CD14-positive monocyte (primary cell): Measurements from ENCODE around the gene HIVEP3. TPM values are rescaled to one million over a fixed set of nuclear protein-coding genes. Genes with fewer than 3 reads are reported as not detected.

Experiments used
- DNase-seq, 3 donors: peaks; one replicate each; pipeline ENCODE4 v3.0.0-alpha.2; 2011 to 2022
- H2AFZ ChIP-seq: 2 replicates; pipeline ENCODE4 v1.6.0; 2012; ENCODE audit warnings: mild to moderate bottlenecking, low read depth, low read length, inconsistent platforms; ENCODE audit not compliant: insufficient read depth, poor library complexity, severe bottlenecking
- H3K27ac ChIP-seq, 2 donors: 1 replicate in 1 of 2; 2 replicates in 1 of 2; pipeline ENCODE4 v1.5.1; 2012 to 2013; ENCODE audit warnings: low read length in 2 of 2, control low read depth in 1 of 2, inconsistent platforms in 1 of 2, low read depth in 1 of 2, mild to moderate bottlenecking in 1 of 2
- H3K27me3 ChIP-seq, 2 donors: one replicate each; pipeline versions ENCODE4 v1.6.0 to v1.6.1; 2011 to 2013; ENCODE audit warnings: low read length in 2 of 2; ENCODE audit not compliant: control insufficient read depth in 2 of 2, insufficient read depth in 2 of 2
- H3K36me3 ChIP-seq, 2 donors: replicated peaks in 1 of 2; 1 replicate in 1 of 2; 2 replicates in 1 of 2; pipeline versions ENCODE4 v1.5.1 to v1.6.1; 2012 to 2013; ENCODE audit warnings: low read length in 2 of 2, control low read depth in 1 of 2, inconsistent platforms in 1 of 2, mild to moderate bottlenecking in 1 of 2; ENCODE audit not compliant: insufficient read depth in 2 of 2, control insufficient read depth in 1 of 2
- H3K4me1 ChIP-seq, 2 donors: 1 replicate in 1 of 2; 2 replicates in 1 of 2; pipeline versions ENCODE4 v1.5.1 to v1.6.1; 2012 to 2013; ENCODE audit warnings: low read length in 2 of 2, control low read depth in 1 of 2, inconsistent platforms in 1 of 2, mild to moderate bottlenecking in 1 of 2, moderate library complexity in 1 of 2; ENCODE audit not compliant: insufficient read depth in 2 of 2, control insufficient read depth in 1 of 2
- H3K4me2 ChIP-seq: replicated peaks from 2 replicates; pipeline ENCODE3; 2012; ENCODE audit warnings: low read length, moderate library complexity, mild to moderate bottlenecking; ENCODE audit not compliant: poor library complexity, severe bottlenecking; ENCODE audit errors: extremely low read depth
- H3K4me3 ChIP-seq, 3 experiments: fragments of 200-600 bp in 1 of 3; sonication (generic) in 1 of 3; replicated peaks in 1 of 3; 1 replicate in 2 of 3; 2 replicates in 1 of 3; pipeline ENCODE4 v1.5.1; 2011 to 2013; ENCODE audit warnings: low read length in 3 of 3, mild to moderate bottlenecking in 3 of 3, control low read depth in 2 of 3, low read depth in 2 of 3, inconsistent platforms in 1 of 3, moderate library complexity in 1 of 3
- H3K79me2 ChIP-seq: 2 replicates; pipeline ENCODE4 v1.6.0; 2012; ENCODE audit warnings: mild to moderate bottlenecking, control low read depth, inconsistent platforms, low read length, moderate library complexity; ENCODE audit not compliant: insufficient read depth
- H3K9ac ChIP-seq: 2 replicates; pipeline ENCODE4 v1.6.0; 2017; ENCODE audit warnings: low read length, mild to moderate bottlenecking; ENCODE audit not compliant: insufficient read depth, poor library complexity, severe bottlenecking
- H3K9me3 ChIP-seq, 2 donors: replicated peaks in 1 of 2; 1 replicate in 1 of 2; 2 replicates in 1 of 2; pipeline versions ENCODE4 v1.5.1 to v1.6.1; 2012 to 2013; ENCODE audit warnings: low read length in 2 of 2, control low read depth in 1 of 2; ENCODE audit not compliant: control insufficient read depth in 1 of 2, insufficient read depth in 1 of 2
- H4K20me1 ChIP-seq: 2 replicates; pipeline ENCODE4 v1.6.0; 2012; ENCODE audit warnings: mild to moderate bottlenecking, low read length, control low read depth, moderate library complexity; ENCODE audit not compliant: insufficient read depth
- H3K27ac Mint-ChIP-seq, 7 donors: one replicate each; pipeline ENCODE4 v1.8.0; 2020; ENCODE audit warnings: mild to moderate bottlenecking in 7 of 7, mixed read lengths in 7 of 7, moderate library complexity in 6 of 7, inconsistent platforms in 2 of 7
- H3K27me3 Mint-ChIP-seq, 3 donors: one replicate each; pipeline ENCODE4 v1.8.0; 2021 to 2022; ENCODE audit warnings: low read depth in 3 of 3, mild to moderate bottlenecking in 3 of 3, mixed read lengths in 3 of 3, moderate library complexity in 3 of 3, inconsistent platforms in 1 of 3
- H3K36me3 Mint-ChIP-seq, 2 donors: one replicate each; pipeline ENCODE4 v1.8.0; 2020; ENCODE audit warnings: mixed read lengths in 2 of 2, inconsistent platforms in 1 of 2, mild to moderate bottlenecking in 1 of 2
- H3K4me1 Mint-ChIP-seq: one replicate; pipeline ENCODE4 v1.8.0; 2020; ENCODE audit warnings: mild to moderate bottlenecking, mixed read lengths
- H3K4me3 Mint-ChIP-seq, 2 donors: one replicate each; pipeline ENCODE4 v1.8.0; 2020; ENCODE audit warnings: mild to moderate bottlenecking in 2 of 2, mixed read lengths in 2 of 2, moderate library complexity in 1 of 2
- H3K9me3 Mint-ChIP-seq, 7 donors: one replicate each; pipeline ENCODE4 v1.8.0; 2020 to 2022; ENCODE audit warnings: mixed read lengths in 7 of 7, mild to moderate bottlenecking in 6 of 7, moderate library complexity in 6 of 7, inconsistent platforms in 2 of 7
- CTCF ChIP-seq: fragments of 200-600 bp; IDR thresholded peaks from one replicate; pipeline ENCODE4 v1.8.0; 2022; ENCODE audit warnings: antibody characterized with exemption, mild to moderate bottlenecking
- WGBS: methylation state at CpG from one replicate; pipeline ENCODE4 v1.1.5; 2013; ENCODE audit warnings: missing lambda C conversion rate; ENCODE audit not compliant: insufficient coverage; 5-methylcytosine and 5-hydroxymethylcytosine counted together
- intact Hi-C, 2 donors: fragments of 100-400 bp; cut with micrococcal nuclease; formaldehyde crosslinking; loops; one replicate each; pipeline versions ENCODE4 v1.15.0 to v1.15.1; 2023
- polyA plus RNA-seq, 3 donors: library from polyadenylated mRNA; depleted of rRNA in 1 of 3; unstranded in 2 of 3; stranded (reverse) in 1 of 3; fragments of 300-500 nt in 2 of 3; fragments of >200 nt in 1 of 3; fragmentation: Illumina TruSeq in 2 of 3; gene quantifications; 1 replicate in 2 of 3; 2 replicates in 1 of 3; pipeline ENCODE4 v1.2.3, GENCODE V29; 2012 to 2021

The HIVEP3 gene
- polyA plus RNA-seq, 3 donors = 1.2 to 3.7 (median 1.8) TPM

- intact Hi-C loops = loop anchor here (10.0 kb wide), 1 partner anchor 245 kb away; no protein-coding TSS in a partner anchor
Observed at GRCh38 chr1:41819843-41820242, 98.9 kb downstream of the HIVEP3 start.

GRCh38 chr1:41819069-41819468 lies 99.7 kb downstream of the HIVEP3 start:
- H3K9me3 Mint-ChIP-seq = no peaks in the 10 kb centered on the region
- TF ChIP-seq CTCF = no peak
- Histone ChIP-seq H2AFZ (no peak overlapping the region), H3K9me3 (no peaks in the 10 kb centered on the region), H3K9ac (no peak overlapping the region), H4K20me1 (no peaks in the 10 kb centered on the region), H3K4me1 (peaks cover 0 to 8% of the 10 kb centered on the region in 2 donors), H3K36me3 (no peaks in the 10 kb centered on the region), H3K79me2 (no peaks in the 10 kb centered on the region), H3K4me3 (no peak overlapping the region), H3K27ac (no peak overlapping the region), H3K4me2 (no peak overlapping the region), H3K27me3 (no peaks in the 10 kb centered on the region)
- no peak overlapping the region for H3K4me3 Mint-ChIP-seq
- peaks cover 0 to 8% (median 4%) of the 10 kb centered on the region in 3 donors for H3K27me3 Mint-ChIP-seq
- no peaks in the 10 kb centered on the region for H3K36me3 Mint-ChIP-seq
- peaks cover 8% of the 10 kb centered on the region for H3K4me1 Mint-ChIP-seq
- no peak overlapping the region for H3K27ac Mint-ChIP-seq
- DNase-seq = no peak
- intact Hi-C loops = loop anchor here (10.0 kb wide), 1 partner anchor 244 kb away; no protein-coding TSS in a partner anchor
- WGBS = no CpG with 5 or more reads among the region's 2 CpGs

More at GRCh38 chr1:41819843-41820242, 98.9 kb downstream of the HIVEP3 start:
- Histone ChIP-seq H3K27me3 (no peaks in the 10 kb centered on the region), H3K9me3 (no peaks in the 10 kb centered on the region), H3K4me1 (peaks cover 0 to 8% of the 10 kb centered on the region in 2 donors), H4K20me1 (no peaks in the 10 kb centered on the region), H3K79me2 (no peaks in the 10 kb centered on the region), H3K27ac (no peak overlapping the region), H3K4me3 (no peak overlapping the region), H3K9ac (no peak overlapping the region), H3K36me3 (no peaks in the 10 kb centered on the region), H3K4me2 (no peak overlapping the region), H2AFZ (no peak overlapping the region)
- H3K27ac Mint-ChIP-seq = no peak overlapping the region
- H3K9me3 Mint-ChIP-seq = no peaks in the 10 kb centered on the region
- DNase-seq = no peak
- no peaks in the 10 kb centered on the region for H3K36me3 Mint-ChIP-seq
- peaks cover 8% of the 10 kb centered on the region for H3K4me1 Mint-ChIP-seq
- WGBS = no CpG with 5 or more reads among the region's 1 CpG
- H3K27me3 Mint-ChIP-seq = peaks cover 0 to 8% (median 2%) of the 10 kb centered on the region in 3 donors
- no peak for TF ChIP-seq CTCF
- H3K4me3 Mint-ChIP-seq = no peak overlapping the region
